HG03097 (cell line): Measurements from ENCODE around the gene PCNX3.
"Not testable (repeated sequence)": the region's sequence is repeated elsewhere in the genome, so short reads cannot be mapped to it uniquely, and the experiment has no call there.

Experiments
- ATAC-seq: cut with Tn5 transposase; IDR thresholded peaks from one replicate; pipeline ENCODE4 v1.9.1; 2021; ENCODE audit not compliant: unreplicated experiment, low FRiP score

The PCNX3 gene

DNA sequence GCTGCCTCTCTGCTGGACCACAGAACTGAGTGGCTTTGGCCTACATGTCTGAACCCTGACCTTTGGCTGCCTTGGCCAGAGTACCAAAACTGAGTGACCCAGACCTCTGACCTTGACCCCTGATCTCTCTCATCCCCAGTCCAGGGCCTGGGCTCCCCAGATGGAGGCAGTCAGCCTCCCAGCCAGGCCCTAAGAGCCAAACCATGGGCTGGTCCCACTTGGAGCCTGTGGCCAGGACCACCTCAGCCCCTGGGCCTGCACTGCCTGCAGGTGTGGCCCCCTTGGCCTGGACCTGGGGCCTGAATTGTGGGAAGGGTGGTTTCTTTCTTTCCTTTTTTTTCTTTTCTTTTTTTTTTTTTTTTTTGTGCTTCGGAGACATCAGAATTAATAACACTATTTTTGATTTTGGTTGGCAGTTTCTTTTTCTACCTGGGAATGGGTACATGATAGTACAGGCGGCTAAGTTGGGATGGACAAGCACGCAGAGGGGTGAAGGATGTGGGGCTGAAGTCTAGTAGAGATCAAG, 21.5 kb downstream of the PCNX3 start:
- ATAC-seq, result no peak

DNA sequence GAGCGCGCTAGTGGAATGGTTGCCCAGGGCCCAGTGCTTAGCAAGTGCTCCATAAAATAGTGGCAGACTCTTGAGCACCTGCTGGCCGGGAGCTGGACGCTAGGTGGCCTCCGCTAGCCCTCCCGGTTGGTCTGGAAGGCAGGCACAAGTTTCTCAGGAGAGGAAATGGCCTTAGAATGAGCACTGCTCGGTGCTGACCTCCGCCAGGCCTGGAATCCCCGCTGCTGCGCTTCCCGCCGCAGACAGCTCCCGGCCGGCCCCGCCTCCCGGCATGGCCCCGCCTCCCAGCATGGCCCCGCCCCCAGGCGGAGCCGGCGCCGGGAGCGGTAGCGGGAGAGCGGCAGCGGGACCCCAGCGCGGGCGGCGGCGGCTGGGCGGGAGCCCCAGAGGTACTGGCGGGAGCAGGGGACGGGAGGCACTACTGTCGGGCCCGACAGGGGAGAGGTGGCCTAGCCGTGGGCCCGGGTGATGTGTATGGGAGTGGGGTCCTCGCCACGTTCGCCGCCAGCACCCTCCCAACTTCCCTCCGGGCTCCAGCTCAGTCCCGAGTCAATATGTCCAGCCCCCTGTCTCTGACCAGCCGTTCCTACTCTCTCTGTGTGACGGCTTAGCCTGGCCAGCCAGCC, 22.3 kb downstream of the PCNX3 start, which contains the start of gene SIPA1:
Gene SIPA1 (plus strand): TSS at position 308 of the 626 bp plus-strand sequence. CDS start 2,821 bp downstream, outside the sequence.
- peak; percentile 30 for ATAC-seq

DNA sequence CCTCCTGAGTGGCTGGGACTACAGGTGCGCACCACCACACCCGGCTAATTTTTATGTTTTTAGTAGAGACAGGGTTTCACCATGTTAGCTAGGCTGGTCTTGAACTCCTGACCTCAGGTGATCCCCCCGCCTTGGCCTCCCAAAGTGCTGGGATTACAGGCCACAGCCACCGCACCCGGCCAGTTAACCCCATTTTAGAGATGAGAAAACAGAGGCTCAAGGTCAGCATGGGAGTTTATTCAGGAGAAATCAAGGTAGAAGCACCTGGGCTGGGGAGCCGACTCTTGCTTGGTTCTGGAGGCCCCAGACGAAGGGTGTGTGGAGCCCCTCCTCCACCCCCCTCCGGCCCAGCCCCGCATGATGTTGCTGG, 23.6 kb downstream of the PCNX3 start:
- not testable (repeated sequence) for ATAC-seq

DNA sequence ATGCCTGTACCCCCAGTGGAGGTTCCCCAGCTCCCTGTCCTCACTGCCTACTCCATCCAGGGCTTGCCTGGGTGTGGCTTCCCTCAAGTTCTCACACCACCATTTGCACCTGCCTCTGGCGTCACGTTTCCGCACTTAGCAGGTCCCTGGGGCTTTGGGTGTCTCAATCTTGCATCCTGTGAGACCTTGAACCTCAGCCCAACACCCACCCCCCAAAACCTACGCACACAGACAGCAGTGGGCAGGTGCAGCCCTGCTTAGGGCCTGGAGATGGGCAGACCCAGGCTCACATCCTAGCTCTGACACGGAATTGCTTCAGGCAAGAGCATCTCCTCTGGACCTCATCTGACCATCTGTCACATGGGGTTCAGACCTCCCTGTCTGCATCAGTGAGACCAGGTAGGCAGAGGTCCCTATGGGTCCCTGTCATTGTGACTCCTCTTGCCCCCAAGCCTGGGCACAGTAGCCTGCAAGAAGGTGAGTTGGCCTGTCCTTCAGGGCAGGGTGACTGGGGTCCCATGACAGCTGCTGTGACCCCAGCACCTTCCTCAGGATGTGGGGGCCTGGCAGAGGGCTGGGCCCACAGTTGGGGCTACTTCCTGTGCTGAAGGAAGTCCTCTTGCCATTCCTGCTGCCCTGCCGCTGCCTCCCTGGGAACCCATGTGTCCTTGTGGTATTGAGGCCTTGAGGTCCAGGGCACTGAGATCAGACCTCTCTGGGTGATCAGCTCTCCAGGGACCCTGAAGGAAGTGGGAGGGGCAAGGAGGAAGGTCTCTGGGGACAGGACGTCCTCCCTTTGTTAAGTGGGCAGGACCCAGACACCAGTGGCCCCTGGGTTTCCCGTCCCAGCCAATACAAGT, 24.3 kb downstream of the PCNX3 start:
- ATAC-seq, result peak; percentile 33

DNA sequence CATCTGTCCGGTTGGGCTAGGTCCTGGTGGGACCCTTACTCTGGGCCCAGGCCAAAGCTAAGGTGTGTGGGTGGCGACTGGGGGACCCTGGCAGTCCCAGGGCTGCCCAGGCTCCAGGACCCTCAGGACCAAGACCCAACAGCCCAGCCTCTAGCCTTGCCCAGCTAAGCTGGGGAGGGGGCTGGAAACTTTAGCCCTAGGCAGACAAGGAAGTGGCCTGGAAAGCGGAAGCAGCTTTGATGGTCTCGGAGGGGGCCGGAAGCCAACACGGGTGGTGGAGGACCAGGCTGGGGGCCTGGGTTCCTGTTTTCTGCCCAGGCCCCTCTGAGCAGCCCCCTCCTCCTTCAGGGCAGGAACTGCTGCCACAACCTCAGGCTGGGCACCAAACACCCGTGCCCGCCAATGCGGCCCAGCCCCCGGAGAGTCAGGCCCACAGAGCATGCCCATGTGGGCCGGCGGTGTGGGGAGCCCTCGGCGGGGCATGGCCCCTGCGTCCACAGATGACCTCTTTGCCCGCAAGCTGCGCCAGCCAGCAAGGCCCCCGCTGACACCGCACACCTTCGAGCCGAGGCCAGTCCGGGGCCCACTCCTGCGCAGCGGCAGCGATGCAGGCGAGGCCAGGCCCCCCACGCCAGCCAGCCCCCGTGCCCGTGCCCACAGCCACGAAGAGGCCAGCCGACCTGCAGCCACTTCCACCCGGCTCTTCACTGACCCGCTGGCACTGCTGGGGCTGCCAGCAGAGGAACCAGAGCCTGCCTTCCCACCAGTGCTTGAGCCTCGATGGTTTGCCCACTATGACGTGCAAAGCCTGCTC, 25.1 kb downstream of the PCNX3 start:
- peak; percentile 1 for ATAC-seq

DNA sequence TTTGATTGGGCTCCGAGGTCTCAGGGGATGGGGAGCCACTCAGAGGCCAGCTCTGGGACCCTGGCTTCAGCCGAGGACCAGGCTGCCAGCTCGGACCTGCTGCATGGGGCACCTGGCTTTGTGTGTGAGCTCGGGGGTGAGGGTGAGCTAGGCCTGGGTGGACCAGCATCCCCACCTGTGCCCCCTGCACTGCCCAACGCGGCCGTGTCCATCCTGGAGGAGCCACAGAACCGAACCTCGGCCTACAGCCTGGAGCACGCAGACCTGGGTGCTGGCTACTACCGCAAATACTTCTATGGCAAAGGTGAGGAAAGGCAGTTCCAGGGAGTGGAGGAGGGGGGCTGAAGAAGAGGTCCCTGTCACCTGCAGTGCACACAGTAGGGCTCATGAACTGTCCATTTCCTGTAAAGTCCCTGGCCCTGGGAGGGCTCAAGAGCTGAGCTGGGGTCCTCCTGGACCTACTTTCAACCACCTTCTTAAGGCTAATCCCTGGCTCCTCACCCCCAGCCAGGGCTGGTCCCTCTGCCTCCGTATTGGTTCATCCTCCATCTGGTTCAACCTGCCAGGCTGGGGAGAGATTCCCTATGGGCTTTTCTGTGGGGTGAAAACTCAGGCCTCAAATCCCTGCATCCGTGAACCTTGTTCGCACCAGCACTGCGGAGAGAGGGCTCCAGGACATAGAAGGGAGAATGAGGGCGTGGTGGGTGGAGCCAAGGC, 25.9 kb downstream of the PCNX3 start:
- ATAC-seq, result no peak

DNA sequence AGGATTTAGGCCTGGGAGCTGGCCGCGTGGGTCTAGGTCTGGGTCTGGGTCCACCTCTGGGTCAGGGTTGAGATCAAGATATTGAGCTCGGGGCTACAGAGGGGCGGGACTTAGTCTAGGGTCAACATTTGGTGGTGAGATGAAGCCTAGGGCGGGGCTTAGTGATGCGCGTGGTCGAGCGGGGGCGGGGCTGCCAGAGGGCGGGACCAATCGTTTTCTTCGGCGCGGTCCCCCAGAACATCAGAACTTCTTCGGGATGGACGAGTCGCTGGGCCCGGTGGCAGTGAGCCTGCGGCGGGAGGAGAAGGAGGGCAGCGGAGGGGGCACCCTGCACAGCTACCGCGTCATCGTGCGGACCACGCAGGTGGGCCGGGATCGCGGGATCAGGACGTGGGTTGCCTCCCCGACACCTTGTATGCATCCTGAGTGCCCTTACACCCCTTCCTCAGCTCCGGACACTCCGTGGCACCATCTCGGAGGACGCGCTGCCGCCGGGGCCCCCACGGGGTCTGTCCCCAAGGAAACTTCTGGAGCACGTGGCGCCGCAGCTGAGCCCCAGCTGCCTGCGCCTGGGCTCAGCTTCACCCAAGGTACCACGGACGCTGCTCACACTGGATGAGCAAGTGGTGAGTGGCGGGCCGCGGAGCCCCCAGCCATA, 26.6 kb downstream of the PCNX3 start:
- ATAC-seq, result no peak

DNA sequence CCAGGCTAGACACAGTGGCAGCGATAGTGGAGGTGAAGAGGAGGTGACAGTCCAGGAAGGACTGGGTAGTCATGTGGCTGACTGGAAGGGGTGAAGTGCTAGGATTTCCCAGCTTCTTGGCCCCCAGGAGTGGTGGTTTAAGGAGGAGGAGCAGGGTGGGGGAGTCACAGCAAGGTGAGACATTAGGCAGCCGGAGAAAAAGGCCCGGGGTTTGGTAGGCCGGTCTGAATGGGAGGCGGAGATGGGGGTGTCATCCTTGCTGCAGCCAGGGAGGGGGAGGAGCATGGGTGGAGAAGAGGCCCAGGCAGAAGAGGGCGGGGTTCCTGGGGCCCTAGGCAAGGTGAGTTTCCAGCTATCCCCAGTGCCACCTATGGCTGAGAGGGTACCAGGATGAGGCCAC, 28.4 kb downstream of the PCNX3 start:
- no peak for ATAC-seq

DNA sequence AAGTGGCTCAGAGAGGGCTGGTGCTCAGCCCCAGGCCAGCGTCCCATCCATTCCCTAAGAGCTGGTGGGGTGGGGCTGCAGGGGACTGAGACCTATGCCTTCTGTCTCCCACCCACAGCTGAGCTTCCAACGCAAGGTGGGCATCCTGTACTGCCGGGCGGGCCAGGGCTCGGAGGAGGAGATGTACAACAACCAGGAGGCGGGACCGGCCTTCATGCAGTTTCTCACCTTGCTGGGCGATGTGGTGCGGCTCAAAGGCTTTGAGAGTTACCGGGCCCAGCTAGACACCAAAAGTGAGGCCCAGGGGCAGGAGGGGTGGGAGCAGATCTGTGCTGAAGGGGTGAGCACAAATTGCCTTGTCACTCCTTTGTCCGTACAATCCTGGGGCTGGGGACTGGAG, 29.3 kb downstream of the PCNX3 start:
- ATAC-seq, result no peak

DNA sequence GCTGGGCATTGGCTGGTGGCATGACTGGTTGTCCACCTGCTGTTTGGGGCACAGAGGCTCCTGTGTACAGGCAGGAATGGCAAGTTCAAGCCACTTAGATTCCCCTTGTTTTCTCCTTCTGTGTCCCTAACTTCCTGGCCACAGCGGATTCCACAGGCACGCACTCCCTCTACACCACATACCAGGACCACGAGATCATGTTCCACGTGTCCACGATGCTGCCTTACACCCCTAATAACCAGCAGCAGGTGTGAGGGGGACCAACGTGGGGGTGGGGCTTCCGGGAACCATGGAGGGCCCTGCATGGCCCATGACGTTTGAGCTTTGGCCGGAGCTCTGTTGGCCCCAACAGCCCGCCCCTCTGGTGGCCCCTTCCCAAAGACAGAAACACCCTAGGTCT, 30.1 kb downstream of the PCNX3 start:
- no peak for ATAC-seq

DNA sequence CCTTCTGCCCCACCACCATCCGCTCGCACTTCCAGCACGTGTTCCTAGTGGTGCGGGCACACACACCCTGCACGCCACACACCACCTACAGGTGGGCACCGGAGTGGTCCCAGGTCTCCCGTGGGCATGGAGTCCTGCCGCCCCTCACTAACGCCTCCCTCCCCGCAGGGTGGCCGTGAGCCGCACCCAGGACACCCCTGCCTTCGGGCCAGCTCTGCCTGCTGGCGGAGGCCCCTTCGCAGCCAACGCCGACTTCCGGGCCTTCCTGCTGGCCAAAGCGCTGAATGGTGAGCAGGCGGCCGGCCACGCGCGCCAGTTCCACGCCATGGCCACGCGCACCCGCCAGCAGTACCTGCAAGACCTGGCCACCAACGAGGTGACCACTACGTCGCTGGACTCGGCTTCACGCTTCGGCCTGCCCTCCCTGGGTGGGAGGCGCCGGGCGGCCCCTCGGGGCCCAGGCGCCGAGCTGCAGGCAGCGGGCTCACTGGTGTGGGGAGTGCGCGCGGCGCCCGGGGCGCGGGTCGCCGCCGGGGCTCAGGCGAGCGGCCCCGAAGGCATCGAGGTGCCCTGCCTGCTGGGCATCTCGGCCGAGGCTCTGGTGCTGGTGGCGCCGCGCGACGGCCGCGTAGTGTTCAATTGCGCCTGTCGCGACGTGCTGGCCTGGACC, 30.8 kb downstream of the PCNX3 start:
- no peak for ATAC-seq

DNA sequence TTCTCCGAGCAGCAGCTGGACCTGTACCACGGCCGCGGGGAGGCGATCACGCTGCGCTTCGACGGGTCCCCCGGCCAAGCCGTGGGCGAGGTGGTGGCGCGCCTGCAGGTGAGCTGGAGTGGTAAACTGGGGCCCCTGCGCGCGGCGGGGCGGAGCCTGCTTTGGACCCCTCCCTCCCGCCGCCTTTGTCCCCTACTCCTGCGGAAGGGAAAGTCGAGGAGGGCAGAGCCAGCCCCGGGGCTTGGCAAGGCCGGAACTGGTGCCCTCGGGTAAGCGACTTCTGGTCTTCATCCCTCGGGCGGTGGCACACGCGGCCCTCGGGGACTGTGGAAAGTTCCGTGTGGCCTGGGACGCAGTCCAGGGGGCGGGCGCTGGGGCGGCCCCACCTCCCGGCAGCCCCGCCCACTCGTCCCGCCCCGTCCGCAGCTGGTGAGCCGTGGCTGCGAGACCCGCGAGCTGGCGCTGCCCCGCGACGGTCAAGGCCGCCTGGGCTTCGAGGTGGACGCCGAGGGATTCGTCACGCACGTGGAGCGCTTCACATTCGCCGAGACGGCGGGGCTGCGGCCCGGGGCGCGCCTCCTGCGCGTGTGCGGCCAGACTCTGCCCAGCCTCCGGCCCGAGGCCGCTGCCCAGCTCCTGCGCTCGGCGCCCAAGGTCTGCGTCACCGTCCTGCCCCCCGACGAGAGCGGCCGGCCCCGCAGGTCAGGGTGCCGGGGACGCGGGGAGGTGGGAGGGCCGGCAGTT, 31.6 kb downstream of the PCNX3 start:
- ATAC-seq, result no peak

DNA sequence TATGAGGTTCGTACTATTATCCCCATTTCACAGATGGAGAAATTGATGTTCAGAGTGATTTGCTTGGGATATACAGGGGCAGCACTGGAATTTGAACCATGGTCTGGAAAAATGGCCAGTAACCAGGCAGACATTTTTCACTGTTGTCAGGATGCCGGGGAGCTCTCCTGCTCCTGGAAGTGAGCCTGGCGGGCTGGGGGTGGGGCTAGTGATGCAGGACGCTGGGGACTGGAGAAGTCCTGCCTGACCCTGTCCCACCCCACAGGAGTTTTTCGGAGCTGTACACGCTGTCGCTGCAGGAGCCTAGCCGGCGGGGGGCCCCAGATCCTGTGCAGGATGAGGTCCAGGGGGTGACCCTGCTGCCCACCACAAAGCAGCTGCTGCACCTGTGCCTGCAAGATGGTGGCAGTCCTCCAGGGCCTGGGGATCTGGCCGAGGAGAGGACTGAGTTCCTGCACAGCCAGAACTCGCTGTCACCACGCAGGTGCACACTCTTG, 33.5 kb downstream of the PCNX3 start:
- no peak for ATAC-seq

DNA sequence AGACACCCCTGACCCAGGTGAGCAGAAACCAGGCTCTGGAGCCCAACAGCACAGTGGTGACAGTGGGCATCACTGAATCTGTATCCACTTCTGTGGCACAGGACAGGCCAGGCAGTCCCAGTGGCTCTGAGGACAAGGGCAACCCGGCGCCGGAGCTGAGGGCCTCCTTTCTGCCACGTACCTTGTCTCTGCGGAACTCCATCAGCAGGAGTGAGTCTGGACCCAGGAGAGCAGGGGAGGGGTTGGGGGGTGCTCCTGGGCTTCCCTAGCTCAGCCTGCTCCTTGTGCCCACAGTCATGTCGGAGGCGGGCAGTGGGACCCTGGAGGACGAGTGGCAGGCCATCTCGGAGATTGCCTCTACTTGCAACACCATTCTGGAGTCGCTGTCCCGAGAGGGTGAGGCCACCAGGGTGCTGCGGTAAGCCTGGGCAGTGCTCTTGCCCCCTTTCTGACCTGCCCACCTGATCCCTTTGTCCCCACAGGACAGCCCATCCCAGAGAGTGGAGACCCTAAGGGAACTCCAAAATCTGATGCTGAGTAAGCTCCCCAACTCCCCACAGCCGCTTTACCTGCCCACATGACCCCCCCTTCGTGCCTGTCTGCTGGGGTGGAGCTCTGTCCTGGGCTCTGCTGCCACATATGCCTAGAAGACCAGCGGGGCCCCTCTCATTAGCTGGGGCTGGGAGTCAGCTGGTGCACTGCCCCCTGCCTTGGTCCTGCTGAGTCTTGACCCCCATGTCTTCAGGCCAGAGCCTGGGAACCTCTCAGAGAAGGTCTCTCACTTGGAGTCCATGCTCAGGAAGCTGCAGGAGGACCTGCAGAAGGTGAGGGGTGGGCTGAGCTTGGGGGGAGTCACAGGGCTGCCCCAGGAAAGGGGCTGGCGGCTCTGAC, 34.3 kb downstream of the PCNX3 start:
- no peak for ATAC-seq

DNA sequence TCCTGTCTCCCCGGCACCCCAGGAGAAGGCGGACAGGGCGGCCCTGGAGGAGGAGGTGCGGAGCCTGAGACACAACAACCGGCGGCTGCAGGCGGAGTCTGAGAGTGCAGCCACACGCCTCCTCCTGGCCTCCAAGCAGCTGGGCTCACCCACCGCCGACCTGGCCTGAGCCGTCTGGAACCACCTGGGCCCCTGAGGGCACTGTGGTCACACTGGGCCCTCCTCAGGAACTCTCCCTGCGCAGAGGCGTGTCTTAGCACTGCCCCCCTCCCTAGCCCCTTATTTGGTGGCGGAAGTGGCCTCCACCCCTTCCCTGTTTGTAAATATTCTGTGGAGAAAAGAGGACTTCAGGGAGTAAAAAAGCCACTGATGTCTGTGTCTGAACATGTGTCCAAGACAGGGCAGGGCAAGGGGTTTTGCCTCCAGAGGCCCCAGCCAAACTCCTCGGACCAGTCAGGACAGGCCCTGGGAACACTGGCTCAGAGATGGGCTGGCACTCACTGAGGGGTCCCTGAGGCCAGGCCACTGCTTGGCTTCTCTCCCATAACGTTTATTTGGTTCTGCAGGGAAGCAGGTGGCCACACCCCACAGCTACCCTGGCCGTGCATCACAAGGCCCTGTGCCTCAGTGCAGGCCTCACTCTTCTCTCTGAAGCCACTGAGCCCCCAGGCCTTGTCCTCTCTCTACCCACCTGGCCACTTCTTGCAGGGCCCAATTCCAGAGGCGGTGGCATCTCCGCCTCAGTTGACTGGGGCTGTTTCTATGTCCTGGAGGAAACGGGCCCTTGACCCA, 35.2 kb downstream of the PCNX3 start:
- no peak for ATAC-seq

DNA sequence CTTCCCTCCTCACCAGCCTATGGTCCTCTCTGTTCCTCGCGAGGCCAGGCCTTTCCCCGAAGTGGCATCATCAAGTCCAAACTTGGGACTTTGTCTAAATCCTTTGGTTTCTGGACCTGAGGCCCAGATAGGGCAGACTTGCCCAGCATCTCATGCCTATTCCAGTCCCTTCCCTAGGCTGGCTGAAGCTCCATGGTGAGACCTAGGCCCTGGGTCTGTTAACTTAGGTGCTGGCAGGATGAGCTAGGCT, 35.7 kb downstream of the PCNX3 start:
- ATAC-seq, result no peak
